D341Med (cell line): ENCODE results near the gene SMYD3.

Source experiments
- DNase-seq: peaks from one replicate; pipeline ENCODE4 v3.0.0; 2012; ENCODE audit warnings: low spot score

Gene SMYD3

GRCh38 chr1:246146804-246147523 is 360.1 kb downstream of the SMYD3 start:
- DNase-seq = no peak

GRCh38 chr1:246145900-246146299 is 361.2 kb downstream of the SMYD3 start:
- DNase-seq = no peak

- no peak for DNase-seq
These were observed 362.1 kb downstream of the SMYD3 start for GRCh38 chr1:246144931-246145330.

GRCh38 chr1:246142320-246142893 is 364.7 kb downstream of the SMYD3 start:
- DNase-seq = no peak

- DNase-seq = no peak
These were observed 365.8 kb downstream of the SMYD3 start for GRCh38 chr1:246141306-246141705.

- no peak for DNase-seq
These were observed 367.3 kb downstream of the SMYD3 start for GRCh38 chr1:246139745-246140182.

GRCh38 chr1:246138781-246139180 is 368.3 kb downstream of the SMYD3 start:
- DNase-seq = no peak

GRCh38 chr1:246136477-246136876 is 370.6 kb downstream of the SMYD3 start:
- DNase-seq = no peak

GRCh38 chr1:246134789-246135188 is 372.3 kb downstream of the SMYD3 start:
- no peak for DNase-seq

- no peak for DNase-seq
These were observed 376.0 kb downstream of the SMYD3 start for GRCh38 chr1:246131095-246131494.

GRCh38 chr1:246128494-246129069 is 378.5 kb downstream of the SMYD3 start:
- DNase-seq = no peak

- no peak for DNase-seq
These were observed 380.5 kb downstream of the SMYD3 start for GRCh38 chr1:246126580-246126979.

- no peak for DNase-seq
These were observed 385.0 kb downstream of the SMYD3 start for GRCh38 chr1:246122071-246122470.

GRCh38 chr1:246121533-246121932 is 385.5 kb downstream of the SMYD3 start:
- DNase-seq = no peak

GRCh38 chr1:246117066-246117791 is 389.9 kb downstream of the SMYD3 start:
- peak; percentile 60 for DNase-seq

GRCh38 chr1:246114369-246114768 is 392.7 kb downstream of the SMYD3 start:
- no peak for DNase-seq

GRCh38 chr1:246113555-246114095 is 393.5 kb downstream of the SMYD3 start:
- no peak for DNase-seq

GRCh38 chr1:246111570-246111969 is 395.5 kb downstream of the SMYD3 start:
- no peak for DNase-seq

GRCh38 chr1:246110343-246111219 is 396.5 kb downstream of the SMYD3 start:
- DNase-seq = no peak

GRCh38 chr1:246108278-246108925 is 398.7 kb downstream of the SMYD3 start:
- DNase-seq = no peak
